ENCODE measurements around the gene NCKAP5.

GRCh38 chr2:132760405-132760804 is 807.9 kb downstream of the NCKAP5 start:
- TF ChIP-seq, protein P1, sequence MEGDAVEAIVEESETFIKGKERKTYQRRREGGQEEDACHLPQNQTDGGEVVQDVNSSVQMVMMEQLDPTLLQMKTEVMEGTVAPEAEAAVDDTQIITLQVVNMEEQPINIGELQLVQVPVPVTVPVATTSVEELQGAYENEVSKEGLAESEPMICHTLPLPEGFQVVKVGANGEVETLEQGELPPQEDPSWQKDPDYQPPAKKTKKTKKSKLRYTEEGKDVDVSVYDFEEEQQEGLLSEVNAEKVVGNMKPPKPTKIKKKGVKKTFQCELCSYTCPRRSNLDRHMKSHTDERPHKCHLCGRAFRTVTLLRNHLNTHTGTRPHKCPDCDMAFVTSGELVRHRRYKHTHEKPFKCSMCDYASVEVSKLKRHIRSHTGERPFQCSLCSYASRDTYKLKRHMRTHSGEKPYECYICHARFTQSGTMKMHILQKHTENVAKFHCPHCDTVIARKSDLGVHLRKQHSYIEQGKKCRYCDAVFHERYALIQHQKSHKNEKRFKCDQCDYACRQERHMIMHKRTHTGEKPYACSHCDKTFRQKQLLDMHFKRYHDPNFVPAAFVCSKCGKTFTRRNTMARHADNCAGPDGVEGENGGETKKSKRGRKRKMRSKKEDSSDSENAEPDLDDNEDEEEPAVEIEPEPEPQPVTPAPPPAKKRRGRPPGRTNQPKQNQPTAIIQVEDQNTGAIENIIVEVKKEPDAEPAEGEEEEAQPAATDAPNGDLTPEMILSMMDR (IDR thresholded peaks at IDR 0.05; ENCODE audit: insufficient read depth, low read depth, low read length) = no peak
- TF ChIP-seq EZH2 (IDR thresholded peaks at IDR 0.05; ENCODE audit: insufficient read depth, low read length) = no peak
